Measurements from ENCODE around the gene GSX2. TPM values are rescaled to one million over a fixed set of nuclear protein-coding genes. Genes with fewer than 3 reads are reported as not detected.
A peak's percentile ranks its signal among the peaks of the same experiment; 100 is the strongest.

The GSX2 gene
- total and polyA plus RNA-seq, 2 of the 13 experiments (the other 11 are each of a cell fraction or from before 2014, with no cell fraction given), result not detected

GRCh38 chr4:54082168-54082567 lies 17.8 kb upstream of the GSX2 start (continued):
- TF ChIP-seq ZSCAN12 (CRISPR knock-in tag; IDR thresholded peaks at IDR 0.05) (no peak), HDAC6 (IDR thresholded peaks at IDR 0.05; ENCODE audit: low read depth, low read length) (no peak), ZSCAN5A (CRISPR knock-in tag; IDR thresholded peaks at IDR 0.05; ENCODE audit: borderline replicate concordance) (no peak), ZFY (CRISPR knock-in tag; IDR thresholded peaks at IDR 0.05) (no peak), ZNF597 (CRISPR knock-in tag; IDR thresholded peaks at IDR 0.05) (no peak), TGIF2 (CRISPR knock-in tag; IDR thresholded peaks at IDR 0.05) (no peak), POLR2AphosphoS5 (IDR thresholded peaks at IDR 0.05; ENCODE audit: low read depth, low read length) (no peak), ARNT (IDR thresholded peaks at IDR 0.05) (no peak), ZNF382 (CRISPR knock-in tag; IDR thresholded peaks at IDR 0.05; ENCODE audit: borderline replicate concordance) (no peak), ZNF589 (CRISPR knock-in tag; conservative IDR thresholded peaks at IDR 0.05) (no peak), ZGPAT (CRISPR knock-in tag; IDR thresholded peaks at IDR 0.05) (peak; percentile 69), PRPF4 (IDR thresholded peaks at IDR 0.05; ENCODE audit: low read depth, low read length, poor library complexity, severe bottlenecking) (no peak), HOMEZ (CRISPR knock-in tag; IDR thresholded peaks at IDR 0.05; ENCODE audit: low read depth) (peak; percentile 76; the same call in 1 of the 2 replicates), CERS6 (CRISPR knock-in tag; IDR thresholded peaks at IDR 0.05) (no peak), ZNF225 (CRISPR knock-in tag; IDR thresholded peaks at IDR 0.05) (no peak), ZNF512 (CRISPR knock-in tag; IDR thresholded peaks at IDR 0.05) (no peak), NBN (conservative IDR thresholded peaks at IDR 0.05) (no peak), TAF15 (IDR thresholded peaks at IDR 0.05; ENCODE audit: low read depth, low read length, poor library complexity, severe bottlenecking) (no peak), ZNF850 (CRISPR knock-in tag; conservative IDR thresholded peaks at IDR 0.05) (no peak), ATF6 (CRISPR knock-in tag; conservative IDR thresholded peaks at IDR 0.05) (no peak), TEAD2 (CRISPR knock-in tag; IDR thresholded peaks at IDR 0.05) (no peak), MTA3 (CRISPR knock-in tag; IDR thresholded peaks at IDR 0.05) (no peak)

All from HepG2 (cell line).